ENCODE measurements around the gene C11orf24. TPM values are rescaled to one million over a fixed set of nuclear protein-coding genes. Genes with fewer than 3 reads are reported as not detected.
A peak's percentile ranks its signal among the peaks of the same experiment; 100 is the strongest.

The C11orf24 gene
- total RNA-seq, 4 donors from 2014 or later, result 79.2 to 198 (median 183) TPM

DNA sequence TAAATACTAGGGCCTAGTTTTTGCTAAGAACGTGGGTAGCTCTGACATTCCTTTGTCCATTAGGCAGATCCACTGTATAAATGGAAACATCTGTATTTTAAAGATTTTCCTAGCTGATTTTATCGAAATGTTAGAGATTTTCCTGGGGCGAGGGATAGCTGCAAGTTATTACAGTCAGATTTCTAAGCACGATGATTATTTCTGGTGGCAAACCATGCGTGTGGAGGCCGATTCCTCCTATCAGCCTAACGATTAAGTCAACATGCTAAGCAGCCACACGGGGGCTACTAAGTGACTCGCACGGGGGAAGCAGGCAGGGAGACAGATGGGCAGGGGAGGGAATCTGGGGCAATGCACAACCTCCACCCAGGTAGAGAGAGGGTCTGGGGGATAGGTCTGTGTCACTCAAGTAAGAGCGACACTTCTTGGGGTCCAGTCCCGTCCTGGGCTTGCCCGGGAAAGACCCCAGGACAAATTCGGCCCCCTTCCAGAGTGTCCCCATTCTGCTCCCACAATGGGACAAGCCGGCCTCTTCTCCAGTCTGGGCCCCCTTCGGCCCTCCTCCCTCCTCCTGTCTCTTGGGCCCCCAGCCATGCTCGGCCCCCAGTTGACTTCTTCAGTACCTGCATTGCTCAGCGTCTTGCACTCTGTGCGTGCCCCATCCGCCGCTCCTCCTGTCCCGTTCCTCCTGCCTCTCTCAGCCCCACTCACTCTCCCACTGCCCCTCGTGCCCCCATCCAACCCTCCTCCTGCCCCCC, 571 bp downstream of the C11orf24 start:
- H3K4me3 ChIP-seq, result peak overlapping the region; percentile 71 to 87 (median 79)
- no peaks in the 10 kb centered on the region for H3K9me3 ChIP-seq
- H3K4me1 ChIP-seq, result peaks cover 0 to 26% (median 22%) of the 10 kb centered on the region in 4 donors
- H3K27ac ChIP-seq, result peak overlapping the region; percentile 97 to 100 (median 98)
- no peaks in the 10 kb centered on the region for H3K27me3 ChIP-seq
- H3K36me3 ChIP-seq, result peaks cover 0 to 21% (median 0%) of the 10 kb centered on the region in 3 donors
- DNase-seq, result peak; percentile 62 to 81 (median 81)
- peak in 1 of 2 donors; percentile 5 for TF ChIP-seq POLR2A (IDR thresholded peaks at IDR 0.05)
- TF ChIP-seq, protein P1, sequence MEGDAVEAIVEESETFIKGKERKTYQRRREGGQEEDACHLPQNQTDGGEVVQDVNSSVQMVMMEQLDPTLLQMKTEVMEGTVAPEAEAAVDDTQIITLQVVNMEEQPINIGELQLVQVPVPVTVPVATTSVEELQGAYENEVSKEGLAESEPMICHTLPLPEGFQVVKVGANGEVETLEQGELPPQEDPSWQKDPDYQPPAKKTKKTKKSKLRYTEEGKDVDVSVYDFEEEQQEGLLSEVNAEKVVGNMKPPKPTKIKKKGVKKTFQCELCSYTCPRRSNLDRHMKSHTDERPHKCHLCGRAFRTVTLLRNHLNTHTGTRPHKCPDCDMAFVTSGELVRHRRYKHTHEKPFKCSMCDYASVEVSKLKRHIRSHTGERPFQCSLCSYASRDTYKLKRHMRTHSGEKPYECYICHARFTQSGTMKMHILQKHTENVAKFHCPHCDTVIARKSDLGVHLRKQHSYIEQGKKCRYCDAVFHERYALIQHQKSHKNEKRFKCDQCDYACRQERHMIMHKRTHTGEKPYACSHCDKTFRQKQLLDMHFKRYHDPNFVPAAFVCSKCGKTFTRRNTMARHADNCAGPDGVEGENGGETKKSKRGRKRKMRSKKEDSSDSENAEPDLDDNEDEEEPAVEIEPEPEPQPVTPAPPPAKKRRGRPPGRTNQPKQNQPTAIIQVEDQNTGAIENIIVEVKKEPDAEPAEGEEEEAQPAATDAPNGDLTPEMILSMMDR (IDR thresholded peaks at IDR 0.05), result peak in 5 of 6 experiments; percentile 41 to 70 (median 53)

DNA sequence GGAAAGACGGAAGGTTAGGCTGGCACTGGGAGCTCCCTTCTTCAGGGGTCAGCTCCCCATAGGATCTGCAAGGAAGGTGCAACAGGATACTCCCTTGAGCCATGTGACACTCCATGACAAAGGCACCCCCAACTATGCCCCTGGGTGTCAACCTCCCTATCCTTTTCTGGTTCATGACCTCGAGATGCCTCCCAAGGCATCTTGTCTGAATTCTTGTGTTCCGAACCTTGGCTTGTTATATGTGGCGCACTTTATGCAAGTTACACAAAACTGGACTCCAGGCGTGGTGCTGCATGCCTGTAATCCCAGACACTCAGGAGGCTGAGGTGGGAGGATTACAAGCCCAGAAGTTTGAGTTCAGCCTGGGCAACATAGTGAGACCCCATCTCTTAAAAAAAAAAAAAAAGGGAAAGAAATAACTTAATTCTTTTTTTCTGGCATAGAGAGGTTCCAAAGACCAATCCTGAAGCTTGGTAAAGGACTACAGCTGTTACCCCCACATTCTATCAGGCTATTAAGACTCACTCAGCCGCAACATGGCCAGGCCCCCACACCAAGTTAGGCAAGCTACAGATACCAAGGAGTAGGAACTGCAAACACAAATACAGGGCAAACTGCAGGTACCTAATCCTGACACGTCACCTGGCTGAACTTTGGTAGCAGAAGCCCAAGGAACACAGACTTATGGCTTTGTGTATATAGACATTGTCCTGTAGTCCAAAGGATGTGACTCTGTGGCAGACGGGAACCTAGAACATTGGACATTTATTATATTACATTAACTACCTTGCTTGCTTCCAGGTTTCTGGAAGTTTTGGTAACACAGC, 1.4 kb downstream of the C11orf24 start:
- Histone ChIP-seq H3K27ac (peak overlapping the region; percentile 97 to 100 (median 98)), H3K36me3 (peaks cover 0 to 29% (median 0%) of the 10 kb centered on the region in 3 donors), H3K4me1 (peaks cover 0 to 30% (median 27%) of the 10 kb centered on the region in 4 donors), H3K27me3 (no peaks in the 10 kb centered on the region), H3K4me3 (peak overlapping the region; percentile 71 to 87 (median 79)), H3K9me3 (no peaks in the 10 kb centered on the region)
- peak in 1 of 3 donors; percentile 79 for DNase-seq
- TF ChIP-seq, protein P1 (IDR thresholded peaks at IDR 0.05), result no peak
- peak; percentile 54 to 74 for TF ChIP-seq POLR2A (IDR thresholded peaks at IDR 0.05)

DNA sequence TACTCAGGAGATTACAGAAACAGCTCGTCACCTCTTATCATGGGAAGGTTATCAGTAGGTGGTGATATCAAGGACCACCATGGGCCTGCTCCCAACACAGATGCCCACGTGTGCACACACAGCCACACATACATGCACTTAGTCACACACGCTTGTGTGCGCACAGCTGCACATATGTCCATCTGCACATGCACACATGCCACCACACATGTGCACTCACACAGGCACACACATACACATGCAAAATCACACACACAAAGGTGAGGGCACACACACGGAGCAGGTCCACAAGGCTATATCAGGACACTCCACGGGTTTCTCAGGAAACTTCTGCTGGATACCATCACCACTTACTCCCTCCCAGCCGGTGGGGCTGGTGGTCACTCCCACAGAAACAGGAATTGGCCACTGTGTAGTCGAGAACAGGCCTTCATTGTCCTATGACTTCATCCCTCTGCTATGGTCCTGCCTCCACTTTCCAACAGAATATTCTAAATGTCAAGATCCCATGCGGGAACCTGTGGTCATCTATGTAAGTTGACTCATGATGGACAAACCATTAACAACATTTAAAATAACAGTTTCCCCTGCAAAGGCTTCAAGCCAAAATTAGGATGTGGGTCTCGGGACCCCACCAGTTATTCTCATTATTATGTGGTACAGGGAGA, 2.2 kb downstream of the C11orf24 start:
- H3K4me3 ChIP-seq, result peak overlapping the region in 2 of 4 donors; percentile 71 to 87
- H3K27me3 ChIP-seq, result no peaks in the 10 kb centered on the region
- TF ChIP-seq POLR2A (IDR thresholded peaks at IDR 0.05), result no peak
- TF ChIP-seq, protein P1 (IDR thresholded peaks at IDR 0.05), result no peak
- no peak for DNase-seq
- H3K27ac ChIP-seq, result peak overlapping the region in 1 of 4 donors; percentile 34
- peaks cover 0 to 38% (median 0%) of the 10 kb centered on the region in 3 donors for H3K36me3 ChIP-seq
- peaks cover 0 to 30% (median 27%) of the 10 kb centered on the region in 4 donors for H3K4me1 ChIP-seq
- H3K9me3 ChIP-seq, result no peaks in the 10 kb centered on the region

DNA sequence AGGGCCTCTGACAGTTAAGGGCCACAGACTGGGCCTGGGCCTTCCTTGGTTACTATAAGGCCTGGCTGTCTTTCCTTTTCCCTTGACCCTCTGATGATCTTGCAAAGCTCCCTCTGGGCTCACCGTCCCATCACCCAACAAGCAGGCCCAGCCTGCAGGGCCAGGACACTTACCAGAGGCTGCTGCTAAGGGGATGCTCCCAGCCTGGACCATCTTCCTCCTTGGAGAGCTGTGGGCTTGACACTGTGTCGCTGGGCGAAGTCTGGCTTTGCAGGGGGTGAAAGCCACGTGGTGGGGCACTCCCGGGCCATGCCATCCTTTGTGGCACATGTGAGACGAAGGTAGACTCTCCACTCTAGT, 3.9 kb downstream of the C11orf24 start:
- Histone ChIP-seq H3K4me1 (peaks cover 0 to 28% (median 24%) of the 10 kb centered on the region in 4 donors), H3K27me3 (no peaks in the 10 kb centered on the region), H3K9me3 (no peaks in the 10 kb centered on the region), H3K4me3 (no peak overlapping the region), H3K36me3 (peaks cover 0 to 51% (median 0%) of the 10 kb centered on the region in 3 donors), H3K27ac (peak overlapping the region in 1 of 4 donors; percentile 81)
- TF ChIP-seq, protein P1 (IDR thresholded peaks at IDR 0.05), result no peak
- no peak for TF ChIP-seq POLR2A (IDR thresholded peaks at IDR 0.05)
- no peak for DNase-seq

Measured in Peyer's patch (tissue), 4 donors.